Transverse colon (tissue), 4 donors: ENCODE measurements around the gene ARL6IP4. TPM values are rescaled to one million over a fixed set of nuclear protein-coding genes. Genes with fewer than 3 reads are reported as not detected.

Source experiments
- DNase-seq: peaks from one replicate; pipeline ENCODE4 v3.0.0-alpha.2; 2019
- H3K27ac ChIP-seq, 4 donors: fragments of 200-600 bp; sonication (generic); 2 replicates each; pipeline ENCODE4 v1.5.1; 2016 to 2018; ENCODE audit warnings: inconsistent platforms in 4 of 4
- H3K27me3 ChIP-seq: fragments of 200-600 bp; sonication (generic); 2 replicates; pipeline ENCODE4 v1.5.1; 2017; ENCODE audit warnings: inconsistent platforms
- H3K36me3 ChIP-seq, 4 donors: fragments of 200-600 bp; sonication (generic); 2 replicates each; pipeline ENCODE4 v1.5.1; 2017 to 2019; ENCODE audit warnings: inconsistent platforms in 4 of 4
- H3K4me1 ChIP-seq, 4 donors: fragments of 200-600 bp; sonication (generic); 2 replicates each; pipeline ENCODE4 v1.5.1; 2017 to 2020; ENCODE audit warnings: inconsistent platforms in 4 of 4
- H3K4me3 ChIP-seq, 4 donors: fragments of 200-600 bp; sonication (generic); 1 replicate in 1 of 4; 2 replicates in 3 of 4; pipeline versions ENCODE4 v1.5.1 to v1.6.1; 2017 to 2019; ENCODE audit warnings: inconsistent platforms in 4 of 4
- H3K9me3 ChIP-seq, 2 donors: fragments of 200-600 bp; sonication (generic); 2 replicates each; pipeline ENCODE4 v1.5.1; 2017 to 2019; ENCODE audit warnings: inconsistent platforms in 2 of 2
- EP300 ChIP-seq: sonication (generic); formaldehyde crosslinking; IDR thresholded peaks from one replicate; pipeline ENCODE4 v1.6.1; 2017; ENCODE audit warnings: antibody characterized with exemption, low read depth
- POLR2A ChIP-seq: fragments of 450-650 bp; IDR thresholded peaks from one replicate; pipeline ENCODE4 v1.6.1; 2016; ENCODE audit warnings: antibody characterized with exemption, mild to moderate bottlenecking, moderate library complexity
- POLR2AphosphoS5 ChIP-seq, 3 donors: sonication (generic); formaldehyde crosslinking; IDR thresholded peaks; one replicate each; pipeline ENCODE4 v1.6.1; 2016; ENCODE audit warnings: antibody characterized with exemption in 3 of 3
- WGBS, 2 donors: methylation state at CpG; one replicate each; pipeline ENCODE4 v1.1.5; 2018; ENCODE audit warnings: low coverage in 1 of 2; 5-methylcytosine and 5-hydroxymethylcytosine counted together
- in situ Hi-C, 4 donors: fragments of 200-750 bp; cut with MboI; loops; one replicate each; pipeline versions ENCODE4 v1.15.0 to v1.15.1; 2017; ENCODE audit warnings: low sequenced_read_pairs in 3 of 4, low pct_ligation_motif_present in 1 of 4, low pct_unique_long_range_greater_than_20kb in 1 of 4
- intact Hi-C: fragments of 100-400 bp; cut with DNase I; formaldehyde crosslinking; loops from one replicate; pipeline ENCODE4 v1.15.1; 2023; ENCODE audit warnings: low total_unique reads
- total RNA-seq, 4 donors: library from RNA; depleted of rRNA; stranded (reverse); fragments of >200 nt; gene quantifications; one replicate each; pipeline ENCODE4 v1.1.0, GENCODE V29; 2016
- TF ChIP-seq, protein P1 (sequence below), 5 experiments: fragments of 200-600 bp in 3 of 5; fragments of 450-650 bp in 2 of 5; sonication (generic) in 3 of 5; IDR thresholded peaks; 1 replicate in 2 of 5; 2 replicates in 3 of 5; pipeline ENCODE4 v1.5.1; 2016 to 2017; ENCODE audit warnings: antibody characterized with exemption in 5 of 5, inconsistent platforms in 3 of 5, mild to moderate bottlenecking in 2 of 5, moderate library complexity in 1 of 5

The ARL6IP4 gene
- total RNA-seq, 4 donors from 2014 or later, result 77.4 to 225 (median 184) TPM

DNA sequence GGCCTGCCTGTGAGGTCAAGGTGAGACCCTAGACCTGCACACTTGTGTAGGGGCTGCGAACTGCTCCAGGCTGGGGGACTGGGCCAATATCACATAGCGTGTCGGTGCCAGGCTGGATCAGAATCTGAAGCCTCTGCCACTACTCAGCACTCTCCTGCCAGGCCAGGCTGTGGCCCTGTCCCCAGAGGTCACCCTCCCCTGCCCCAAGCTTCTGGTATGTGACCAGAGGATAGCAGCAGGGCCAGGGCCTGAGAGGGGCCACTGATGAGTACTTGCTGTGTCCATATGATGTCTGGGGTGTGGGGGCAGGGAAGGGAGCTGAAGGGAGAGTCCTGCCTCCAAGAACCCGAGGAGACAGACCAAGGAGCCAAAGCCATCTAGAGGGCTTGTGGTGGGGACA lies 17.8 kb downstream of the ARL6IP4 start:
- intact Hi-C loops (no loop called here), in situ Hi-C loops (no loop called here)
- H3K36me3 ChIP-seq, result peaks cover 0 to 13% (median 0%) of the 10 kb centered on the region in 4 donors

GRCh38 chr12:122999196-122999946 lies 18.9 kb downstream of the ARL6IP4 start:
- peaks cover 0 to 13% (median 0%) of the 10 kb centered on the region in 4 donors for H3K36me3 ChIP-seq
- H3K27ac ChIP-seq, result no peak overlapping the region
- TF ChIP-seq EP300, result no peak
- TF ChIP-seq POLR2AphosphoS5 (IDR thresholded peaks at IDR 0.05), result no peak
- TF ChIP-seq, protein P1, sequence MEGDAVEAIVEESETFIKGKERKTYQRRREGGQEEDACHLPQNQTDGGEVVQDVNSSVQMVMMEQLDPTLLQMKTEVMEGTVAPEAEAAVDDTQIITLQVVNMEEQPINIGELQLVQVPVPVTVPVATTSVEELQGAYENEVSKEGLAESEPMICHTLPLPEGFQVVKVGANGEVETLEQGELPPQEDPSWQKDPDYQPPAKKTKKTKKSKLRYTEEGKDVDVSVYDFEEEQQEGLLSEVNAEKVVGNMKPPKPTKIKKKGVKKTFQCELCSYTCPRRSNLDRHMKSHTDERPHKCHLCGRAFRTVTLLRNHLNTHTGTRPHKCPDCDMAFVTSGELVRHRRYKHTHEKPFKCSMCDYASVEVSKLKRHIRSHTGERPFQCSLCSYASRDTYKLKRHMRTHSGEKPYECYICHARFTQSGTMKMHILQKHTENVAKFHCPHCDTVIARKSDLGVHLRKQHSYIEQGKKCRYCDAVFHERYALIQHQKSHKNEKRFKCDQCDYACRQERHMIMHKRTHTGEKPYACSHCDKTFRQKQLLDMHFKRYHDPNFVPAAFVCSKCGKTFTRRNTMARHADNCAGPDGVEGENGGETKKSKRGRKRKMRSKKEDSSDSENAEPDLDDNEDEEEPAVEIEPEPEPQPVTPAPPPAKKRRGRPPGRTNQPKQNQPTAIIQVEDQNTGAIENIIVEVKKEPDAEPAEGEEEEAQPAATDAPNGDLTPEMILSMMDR (IDR thresholded peaks at IDR 0.05), result no peak
- no peak for TF ChIP-seq POLR2A
- 80% methylated on average over 7 of the region's 8 CpGs; no CpG with 5 or more reads in 1 of the 2 donors for WGBS, 2 donors
- H3K9me3 ChIP-seq, result no peaks in the 10 kb centered on the region
- H3K4me3 ChIP-seq, result no peak overlapping the region
- in situ Hi-C loops (no loop called here), intact Hi-C loops (no loop called here)
- H3K4me1 ChIP-seq, result no peaks in the 10 kb centered on the region
- no peak for DNase-seq
- H3K27me3 ChIP-seq, result no peaks in the 10 kb centered on the region

More for the DNA sequence above, 17.8 kb downstream of the ARL6IP4 start:
- no peak overlapping the region for H3K27ac ChIP-seq
- H3K4me3 ChIP-seq, result no peak overlapping the region
- no peaks in the 10 kb centered on the region for H3K9me3 ChIP-seq
- H3K27me3 ChIP-seq, result no peaks in the 10 kb centered on the region
- WGBS, 2 donors, result 94% methylated on average over 4 of the region's 4 CpGs; no CpG with 5 or more reads in 1 of the 2 donors
- TF ChIP-seq POLR2A (no peak), EP300 (no peak), POLR2AphosphoS5 (IDR thresholded peaks at IDR 0.05) (no peak)
- TF ChIP-seq, protein P1 (IDR thresholded peaks at IDR 0.05), result no peak
- no peaks in the 10 kb centered on the region for H3K4me1 ChIP-seq
- DNase-seq, result no peak

GRCh38 chr12:122999986-123000420 lies 19.5 kb downstream of the ARL6IP4 start:
- intact Hi-C loops, result no loop called here
- Histone ChIP-seq H3K27me3 (no peaks in the 10 kb centered on the region), H3K27ac (no peak overlapping the region), H3K4me1 (no peaks in the 10 kb centered on the region), H3K9me3 (no peaks in the 10 kb centered on the region), H3K36me3 (peaks cover 0 to 13% (median 0%) of the 10 kb centered on the region in 4 donors), H3K4me3 (no peak overlapping the region)
- no peak for TF ChIP-seq POLR2AphosphoS5 (IDR thresholded peaks at IDR 0.05)
- TF ChIP-seq, protein P1 (IDR thresholded peaks at IDR 0.05), result no peak
- no peak for TF ChIP-seq EP300
- TF ChIP-seq POLR2A, result no peak
- in situ Hi-C loops, result no loop called here
- 77 to 89% methylated on average over 4 to 20 of the region's 20 CpGs for WGBS, 2 donors
- DNase-seq, result no peak

GRCh38 chr12:123000578-123000977 lies 20.1 kb downstream of the ARL6IP4 start:
- WGBS, 2 donors, result 97% methylated on average over 10 of the region's 10 CpGs; no CpG with 5 or more reads in 1 of the 2 donors
- Histone ChIP-seq H3K27ac (no peak overlapping the region), H3K4me1 (no peaks in the 10 kb centered on the region), H3K36me3 (peaks cover 0 to 13% (median 0%) of the 10 kb centered on the region in 4 donors), H3K27me3 (no peaks in the 10 kb centered on the region), H3K4me3 (no peak overlapping the region), H3K9me3 (no peaks in the 10 kb centered on the region)
- no peak for DNase-seq
- in situ Hi-C loops, result no loop called here
- intact Hi-C loops, result no loop called here
- no peak for TF ChIP-seq POLR2AphosphoS5 (IDR thresholded peaks at IDR 0.05)
- no peak for TF ChIP-seq EP300
- TF ChIP-seq POLR2A, result no peak
- TF ChIP-seq, protein P1 (IDR thresholded peaks at IDR 0.05), result no peak
